ENCODE measurements around the gene LAMC2. TPM values are rescaled to one million over a fixed set of nuclear protein-coding genes. Genes with fewer than 3 reads are reported as not detected.
"Not testable (repeated sequence)": the region's sequence is repeated elsewhere in the genome, so short reads cannot be mapped to it uniquely, and the experiment has no call there.

LAMC2 gene
- total RNA-seq, 2 donors from 2014 or later = 30.7 to 55.0 TPM

DNA sequence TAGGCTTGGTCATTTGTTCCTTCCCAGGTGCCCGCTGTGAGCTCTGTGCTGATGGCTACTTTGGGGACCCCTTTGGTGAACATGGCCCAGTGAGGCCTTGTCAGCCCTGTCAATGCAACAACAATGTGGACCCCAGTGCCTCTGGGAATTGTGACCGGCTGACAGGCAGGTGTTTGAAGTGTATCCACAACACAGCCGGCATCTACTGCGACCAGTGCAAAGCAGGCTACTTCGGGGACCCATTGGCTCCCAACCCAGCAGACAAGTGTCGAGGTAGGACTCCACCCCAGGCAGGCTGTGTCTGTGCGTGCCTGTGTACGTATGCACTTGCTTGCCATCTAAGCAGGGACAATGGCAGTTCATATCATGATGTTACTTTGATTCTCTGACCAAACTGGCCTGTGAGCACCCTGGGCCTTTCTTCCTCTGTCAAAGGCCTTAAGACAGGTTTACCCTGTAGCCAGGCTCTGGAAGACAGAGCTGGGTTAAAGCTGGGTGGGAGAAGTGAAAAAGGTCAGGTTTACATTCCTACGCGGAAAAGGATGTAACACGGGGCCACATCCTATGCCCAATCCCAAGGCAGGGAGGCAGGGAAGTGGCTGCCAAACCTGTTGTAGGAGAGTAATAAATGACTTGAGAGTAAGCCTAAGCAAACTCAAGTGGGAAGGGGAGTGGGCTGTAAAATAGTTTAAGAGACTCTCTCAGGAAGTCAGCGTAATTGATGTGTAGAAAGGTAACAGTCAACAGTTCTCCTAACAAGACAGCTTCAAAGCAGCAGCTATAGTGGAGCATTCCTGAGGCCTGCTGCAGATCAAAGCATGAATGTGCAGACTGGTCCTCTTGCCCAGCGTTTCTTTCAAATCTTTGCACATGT lies 42.5 kb downstream of the LAMC2 start:
- intact Hi-C loops (cut with DNase I, micrococcal nuclease) = no loop called here
- DNase-seq = no peak
- ATAC-seq = peak; percentile 83

DNA sequence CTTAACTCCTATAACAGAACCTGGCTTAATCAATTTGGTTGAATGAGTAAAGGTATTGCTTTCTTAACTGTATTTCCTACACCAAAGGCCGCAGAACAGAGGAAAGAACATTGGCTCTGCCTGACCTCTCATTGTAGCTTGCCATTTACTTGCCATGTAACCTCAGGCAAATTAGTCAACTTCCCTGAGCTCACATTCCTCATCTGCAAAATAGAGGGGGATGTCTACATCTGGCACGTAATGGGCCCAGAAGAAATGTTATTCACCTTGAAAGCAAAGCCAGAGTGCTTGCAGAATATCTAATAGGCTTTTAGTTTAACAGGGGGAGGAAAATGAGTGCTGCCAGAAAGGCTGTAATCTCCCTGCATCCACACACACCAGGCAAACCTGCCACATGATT lies 44.3 kb downstream of the LAMC2 start:
- intact Hi-C loops (cut with DNase I, micrococcal nuclease) = no loop called here
- DNase-seq (no peak), ATAC-seq (no peak)

- ATAC-seq (no peak), DNase-seq (no peak)
- intact Hi-C loops (cut with DNase I, micrococcal nuclease) = no loop called here
These were observed 45.5 kb downstream of the LAMC2 start for GRCh38 chr1:183231545-183231944.

DNA sequence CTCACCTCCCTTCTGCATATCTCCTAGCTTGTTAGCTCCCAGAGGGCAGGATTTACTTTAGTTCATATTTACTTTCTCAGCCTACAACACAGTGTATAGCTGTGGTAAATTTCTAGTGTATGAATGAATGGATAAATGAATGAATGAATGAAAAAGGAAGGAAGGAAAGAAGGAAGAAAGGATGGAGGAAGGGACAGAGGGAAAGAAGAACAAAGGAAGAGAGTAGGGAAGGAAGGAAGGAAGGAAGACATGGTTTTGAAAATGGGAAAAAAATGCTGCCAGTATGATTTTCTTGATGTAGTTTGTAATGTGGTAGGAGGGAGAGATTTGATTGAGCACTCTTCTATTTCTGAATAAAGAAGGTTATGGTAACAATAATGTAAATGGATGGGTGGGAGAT lies 47.0 kb downstream of the LAMC2 start:
- intact Hi-C loops (cut with DNase I, micrococcal nuclease) = no loop called here
- DNase-seq = no peak
- no peak for ATAC-seq

GRCh38 chr1:183234660-183235476 lies 48.8 kb downstream of the LAMC2 start:
- peak; percentile 25 to 58 for DNase-seq
- intact Hi-C loops (cut with DNase I, micrococcal nuclease) = no loop called here
- ATAC-seq = peak; percentile 28

DNA sequence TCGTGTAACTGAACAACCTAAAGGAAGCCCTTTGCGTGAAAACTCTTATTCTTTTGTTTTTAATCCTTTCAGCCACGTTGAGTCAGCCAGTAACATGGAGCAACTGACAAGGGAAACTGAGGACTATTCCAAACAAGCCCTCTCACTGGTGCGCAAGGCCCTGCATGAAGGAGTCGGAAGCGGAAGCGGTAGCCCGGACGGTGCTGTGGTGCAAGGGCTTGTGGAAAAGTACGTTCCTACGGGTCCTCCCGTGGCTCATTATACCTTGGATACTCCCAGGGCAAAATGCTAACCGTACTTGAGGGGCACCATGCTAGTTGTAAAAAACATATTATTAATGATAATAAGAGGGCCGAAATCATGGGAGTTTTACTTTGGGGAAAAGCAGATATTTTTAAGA lies 49.4 kb downstream of the LAMC2 start:
- no peak for DNase-seq
- ATAC-seq = no peak
- intact Hi-C loops (cut with DNase I, micrococcal nuclease) = no loop called here

DNA sequence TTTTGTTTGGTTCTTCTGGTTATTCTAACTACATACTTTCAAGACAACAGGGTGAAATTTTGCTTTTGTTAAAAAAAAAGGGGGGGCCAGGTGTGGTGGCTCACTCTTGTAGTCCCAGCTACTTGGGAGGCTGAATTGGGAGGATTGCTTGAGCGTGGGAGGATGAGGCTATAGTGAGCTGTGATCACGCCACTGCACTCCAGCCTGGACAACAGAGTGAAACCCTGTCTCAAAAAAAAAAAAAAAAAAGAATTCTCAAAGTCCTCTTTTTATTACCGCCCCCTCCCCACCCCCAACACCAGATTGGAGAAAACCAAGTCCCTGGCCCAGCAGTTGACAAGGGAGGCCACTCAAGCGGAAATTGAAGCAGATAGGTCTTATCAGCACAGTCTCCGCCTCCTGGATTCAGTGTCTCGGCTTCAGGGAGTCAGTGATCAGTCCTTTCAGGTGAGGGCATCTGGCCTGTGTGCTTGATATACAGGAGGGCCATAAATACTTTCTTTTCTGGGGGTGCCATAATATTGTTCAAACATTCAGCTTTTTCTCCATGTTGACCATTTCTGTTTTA lies 50.2 kb downstream of the LAMC2 start:
- ATAC-seq (no peak), DNase-seq (no peak)
- intact Hi-C loops (cut with DNase I, micrococcal nuclease) = no loop called here

- no peak for ATAC-seq
- DNase-seq = no peak
- intact Hi-C loops (cut with DNase I, micrococcal nuclease) = no loop called here
These were observed 51.0 kb downstream of the LAMC2 start for GRCh38 chr1:183237046-183237445.

- ATAC-seq (no peak), DNase-seq (no peak)
- intact Hi-C loops (cut with DNase I, micrococcal nuclease) = no loop called here
These were observed 52.0 kb downstream of the LAMC2 start for GRCh38 chr1:183238071-183238470.

GRCh38 chr1:183239220-183239742 lies 53.2 kb downstream of the LAMC2 start:
- intact Hi-C loops (cut with DNase I, micrococcal nuclease) = no loop called here
- no peak for ATAC-seq

DNA sequence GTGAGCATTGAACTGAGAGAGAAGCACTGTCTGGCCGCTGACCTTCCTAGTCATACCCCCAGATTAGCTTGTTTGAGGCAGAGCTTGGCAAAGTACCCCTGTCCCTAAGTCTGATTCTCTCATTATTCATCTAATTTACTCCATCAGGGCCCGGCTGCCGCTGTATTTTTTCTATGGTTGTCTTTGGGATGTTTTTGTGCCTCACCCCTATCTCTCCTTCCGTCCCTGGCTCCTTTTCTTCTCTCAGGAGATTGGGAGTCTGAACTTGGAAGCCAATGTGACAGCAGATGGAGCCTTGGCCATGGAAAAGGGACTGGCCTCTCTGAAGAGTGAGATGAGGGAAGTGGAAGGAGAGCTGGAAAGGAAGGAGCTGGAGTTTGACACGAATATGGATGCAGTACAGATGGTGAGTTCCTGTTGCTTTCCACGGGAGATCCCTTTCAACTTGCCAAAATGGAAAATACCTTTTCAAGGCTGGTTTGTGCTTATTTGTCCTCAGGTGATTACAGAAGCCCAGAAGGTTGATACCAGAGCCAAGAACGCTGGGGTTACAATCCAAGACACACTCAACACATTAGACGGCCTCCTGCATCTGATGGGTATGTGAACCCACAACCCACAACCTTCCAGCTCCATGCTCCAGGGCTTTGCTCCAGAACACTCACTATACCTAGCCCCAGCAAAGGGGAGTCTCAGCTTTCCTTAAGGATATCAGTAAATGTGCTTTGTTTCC lies 53.9 kb downstream of the LAMC2 start:
- intact Hi-C loops (cut with DNase I, micrococcal nuclease) = no loop called here
- DNase-seq (no peak), ATAC-seq (no peak)

More at GRCh38 chr1:183239220-183239742, 53.2 kb downstream of the LAMC2 start:
- DNase-seq = no peak

GRCh38 chr1:183240526-183240825 lies 54.4 kb downstream of the LAMC2 start:
- ATAC-seq (no peak), DNase-seq (no peak)
- intact Hi-C loops (cut with DNase I, micrococcal nuclease) = no loop called here

DNA sequence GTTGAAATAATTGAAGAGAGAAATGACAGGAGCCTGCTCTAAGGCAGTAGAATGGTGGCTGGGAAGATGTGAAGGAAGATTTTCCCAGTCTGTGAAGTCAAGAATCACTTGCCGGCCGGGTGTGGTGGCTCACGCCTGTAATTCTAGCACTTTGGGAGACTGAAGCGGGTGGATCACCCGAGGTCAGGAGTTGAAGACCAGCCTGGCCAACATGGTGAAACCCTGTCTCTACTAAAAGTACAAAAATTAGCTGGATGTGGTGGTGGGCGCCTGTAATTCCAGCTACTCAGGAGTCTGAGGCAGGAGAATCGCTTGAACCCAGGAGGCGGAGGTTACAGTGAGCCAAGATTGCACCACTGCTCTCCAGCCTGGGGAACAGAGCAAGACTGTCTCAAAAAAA lies 54.8 kb downstream of the LAMC2 start:
- intact Hi-C loops (cut with DNase I, micrococcal nuclease); ATAC-seq; DNase-seq: not testable (repeated sequence)

DNA sequence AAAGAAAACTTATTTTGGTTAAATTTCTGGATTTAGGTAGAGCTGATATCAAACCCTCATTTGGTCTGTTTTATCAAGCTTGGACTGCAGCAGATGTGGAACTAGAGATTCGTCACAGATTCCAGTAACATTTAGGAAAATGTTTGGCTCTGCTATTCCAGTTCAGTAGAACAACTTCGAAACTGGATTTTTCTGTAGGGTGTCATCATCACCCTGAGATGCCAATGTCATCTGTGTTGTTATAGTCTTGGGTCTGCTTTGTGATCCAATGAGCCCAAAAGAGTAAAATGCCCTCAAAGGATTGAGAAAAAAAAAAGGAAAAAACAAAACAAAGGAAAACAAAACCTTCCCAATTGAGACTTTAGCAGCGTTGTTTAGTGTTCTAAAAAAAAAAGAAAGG lies 55.4 kb downstream of the LAMC2 start:
- DNase-seq = no peak
- no peak for ATAC-seq
- intact Hi-C loops (cut with DNase I, micrococcal nuclease) = no loop called here

DNA sequence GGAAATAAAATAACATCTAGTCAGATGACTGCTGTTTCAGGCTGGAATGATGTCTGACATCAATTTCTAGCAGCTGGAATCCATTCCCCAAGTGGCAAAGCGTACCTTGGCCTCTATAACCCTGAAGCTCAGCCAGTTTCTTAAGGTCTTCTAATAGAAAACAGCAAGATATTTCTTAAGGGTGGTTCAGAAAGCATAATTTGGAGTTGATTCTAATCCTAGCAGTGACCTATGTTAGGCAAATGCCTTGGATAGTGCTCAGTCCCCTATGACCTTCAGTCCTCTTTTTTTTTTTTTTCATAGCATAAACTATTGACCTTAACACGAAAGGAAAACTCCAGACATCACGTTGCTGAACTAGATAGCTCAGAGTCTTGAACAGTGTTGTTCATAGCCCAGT lies 56.5 kb downstream of the LAMC2 start:
- ATAC-seq = no peak
- intact Hi-C loops (cut with DNase I, micrococcal nuclease) = no loop called here

DNA sequence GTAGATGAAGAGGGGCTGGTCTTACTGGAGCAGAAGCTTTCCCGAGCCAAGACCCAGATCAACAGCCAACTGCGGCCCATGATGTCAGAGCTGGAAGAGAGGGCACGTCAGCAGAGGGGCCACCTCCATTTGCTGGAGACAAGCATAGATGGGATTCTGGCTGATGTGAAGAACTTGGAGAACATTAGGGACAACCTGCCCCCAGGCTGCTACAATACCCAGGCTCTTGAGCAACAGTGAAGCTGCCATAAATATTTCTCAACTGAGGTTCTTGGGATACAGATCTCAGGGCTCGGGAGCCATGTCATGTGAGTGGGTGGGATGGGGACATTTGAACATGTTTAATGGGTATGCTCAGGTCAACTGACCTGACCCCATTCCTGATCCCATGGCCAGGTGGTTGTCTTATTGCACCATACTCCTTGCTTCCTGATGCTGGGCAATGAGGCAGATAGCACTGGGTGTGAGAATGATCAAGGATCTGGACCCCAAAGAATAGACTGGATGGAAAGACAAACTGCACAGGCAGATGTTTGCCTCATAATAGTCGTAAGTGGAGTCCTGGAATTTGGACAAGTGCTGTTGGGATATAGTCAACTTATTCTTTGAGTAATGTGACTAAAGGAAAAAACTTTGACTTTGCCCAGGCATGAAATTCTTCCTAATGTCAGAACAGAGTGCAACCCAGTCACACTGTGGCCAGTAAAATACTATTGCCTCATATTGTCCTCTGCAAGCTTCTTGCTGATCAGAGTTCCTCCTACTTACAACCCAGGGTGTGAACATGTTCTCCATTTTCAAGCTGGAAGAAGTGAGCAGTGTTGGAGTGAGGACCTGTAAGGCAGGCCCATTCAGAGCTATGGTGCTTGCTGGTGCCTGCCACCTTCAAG lies 57.3 kb downstream of the LAMC2 start:
- ATAC-seq (no peak), DNase-seq (peak in 1 of 2 donors; percentile 44)
- intact Hi-C loops (cut with DNase I, micrococcal nuclease) = no loop called here

More for the DNA sequence above, 56.5 kb downstream of the LAMC2 start:
- no peak for DNase-seq

DNA sequence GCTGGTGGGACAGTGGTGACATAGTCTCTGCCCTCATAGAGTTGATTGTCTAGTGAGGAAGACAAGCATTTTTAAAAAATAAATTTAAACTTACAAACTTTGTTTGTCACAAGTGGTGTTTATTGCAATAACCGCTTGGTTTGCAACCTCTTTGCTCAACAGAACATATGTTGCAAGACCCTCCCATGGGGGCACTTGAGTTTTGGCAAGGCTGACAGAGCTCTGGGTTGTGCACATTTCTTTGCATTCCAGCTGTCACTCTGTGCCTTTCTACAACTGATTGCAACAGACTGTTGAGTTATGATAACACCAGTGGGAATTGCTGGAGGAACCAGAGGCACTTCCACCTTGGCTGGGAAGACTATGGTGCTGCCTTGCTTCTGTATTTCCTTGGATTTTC lies 58.4 kb downstream of the LAMC2 start:
- DNase-seq (peak; percentile 32 to 57), ATAC-seq (no peak)
- intact Hi-C loops (cut with DNase I, micrococcal nuclease) = no loop called here

GRCh38 chr1:183245357-183245756 lies 59.3 kb downstream of the LAMC2 start:
- ATAC-seq = no peak
- intact Hi-C loops (cut with DNase I, micrococcal nuclease) = no loop called here

More at GRCh38 chr1:183245357-183245756, 59.3 kb downstream of the LAMC2 start:
- no peak for DNase-seq

All from left colon (tissue), 2 donors.